Activated T-cell treated with anti-CD3 and anti-CD28 coated beads for 24 hours (primary cell): Measurements from ENCODE around the gene TRIO.

Experiments used
- DNase-seq: peaks from one replicate; pipeline ENCODE4 v3.0.0-alpha.2; 2020; ENCODE audit warnings: low read depth

Gene TRIO

GRCh38 chr5:14297697-14298096, 154.6 kb downstream of the TRIO start:
- DNase-seq = no peak

- no peak for DNase-seq
Observed at GRCh38 chr5:14298126-14298847, 155.1 kb downstream of the TRIO start.

- DNase-seq = no peak
Observed at GRCh38 chr5:14299666-14300065, 156.5 kb downstream of the TRIO start.

GRCh38 chr5:14301186-14301585, 158.0 kb downstream of the TRIO start:
- no peak for DNase-seq

GRCh38 chr5:14302330-14302729, 159.2 kb downstream of the TRIO start:
- DNase-seq = no peak

- no peak for DNase-seq
Observed at GRCh38 chr5:14305045-14305444, 161.9 kb downstream of the TRIO start.

- no peak for DNase-seq
Observed at GRCh38 chr5:14306329-14306815, 163.2 kb downstream of the TRIO start.

GRCh38 chr5:14308384-14309154, 165.4 kb downstream of the TRIO start:
- no peak for DNase-seq

GRCh38 chr5:14309199-14309598, 166.1 kb downstream of the TRIO start:
- no peak for DNase-seq

GRCh38 chr5:14309878-14310531, 166.9 kb downstream of the TRIO start:
- DNase-seq = no peak

GRCh38 chr5:14310901-14311300, 167.8 kb downstream of the TRIO start:
- DNase-seq = no peak

- no peak for DNase-seq
Observed at GRCh38 chr5:14313986-14314690, 171.0 kb downstream of the TRIO start.

- no peak for DNase-seq
Observed at GRCh38 chr5:14316471-14316870, 173.3 kb downstream of the TRIO start.

- no peak for DNase-seq
Observed at GRCh38 chr5:14319102-14319501, 176.0 kb downstream of the TRIO start.

- no peak for DNase-seq
Observed at GRCh38 chr5:14321936-14322335, 178.8 kb downstream of the TRIO start.

GRCh38 chr5:14322437-14323187, 179.5 kb downstream of the TRIO start:
- no peak for DNase-seq

GRCh38 chr5:14323466-14323865, 180.3 kb downstream of the TRIO start:
- DNase-seq = no peak

- DNase-seq = no peak
Observed at GRCh38 chr5:14325369-14325768, 182.2 kb downstream of the TRIO start.

- DNase-seq = no peak
Observed at GRCh38 chr5:14326035-14326903, 183.1 kb downstream of the TRIO start.

GRCh38 chr5:14327624-14328023, 184.5 kb downstream of the TRIO start:
- no peak for DNase-seq

GRCh38 chr5:14328144-14328543, 185.0 kb downstream of the TRIO start:
- no peak for DNase-seq
